Tongue (tissue), 2 donors: ENCODE data around the gene KCNQ1. TPM values are rescaled to one million over a fixed set of nuclear protein-coding genes. Genes with fewer than 3 reads are reported as not detected.

ENCODE experiments used
- DNase-seq: peaks from one replicate; pipeline ENCODE4 v3.0.0-alpha.2; 2015
- total RNA-seq: library from RNA; depleted of rRNA; stranded (reverse); fragments of >200 nt; gene quantifications from one replicate; pipeline ENCODE4 v1.2.3, GENCODE V29; 2014

Gene KCNQ1
- total RNA-seq, 1 donor from 2014 or later, result 2.6 TPM

- DNase-seq, result no peak
Observed at GRCh38 chr11:2410616-2411015, 34.2 kb upstream of the KCNQ1 start.

- no peak for DNase-seq
Observed at GRCh38 chr11:2411446-2412305, 33.1 kb upstream of the KCNQ1 start.

- DNase-seq, result no peak
Observed at GRCh38 chr11:2412323-2412722, 32.5 kb upstream of the KCNQ1 start.

GRCh38 chr11:2413742-2414579, 30.8 kb upstream of the KCNQ1 start:
- peak; percentile 70 for DNase-seq

- DNase-seq, result no peak
Observed at GRCh38 chr11:2414616-2415015, 30.2 kb upstream of the KCNQ1 start.

DNA sequence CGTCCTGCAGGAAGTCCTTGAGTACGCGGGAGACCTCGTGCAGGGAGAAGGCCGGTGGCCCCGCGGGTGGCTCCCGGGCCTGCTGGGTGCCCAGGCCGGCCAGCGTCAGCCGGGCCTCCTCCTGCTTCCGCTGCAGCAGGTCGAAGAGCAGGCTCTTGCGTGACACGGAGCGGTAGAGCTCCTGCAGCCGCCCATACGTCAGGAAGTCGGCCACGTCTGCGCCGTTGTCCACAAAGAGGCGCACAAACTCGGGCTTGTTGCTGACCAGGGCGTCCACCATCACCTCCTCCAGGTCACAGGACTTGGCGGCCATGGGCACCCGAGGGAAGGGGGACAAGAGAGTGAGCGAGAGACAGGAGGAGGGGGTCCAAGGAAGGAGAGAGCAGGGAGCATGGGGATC, 29.6 kb upstream of the KCNQ1 start:
- no peak for DNase-seq

GRCh38 chr11:2415601-2416380, 29.0 kb upstream of the KCNQ1 start:
- DNase-seq, result no peak

GRCh38 chr11:2416765-2417164, 28.0 kb upstream of the KCNQ1 start:
- DNase-seq, result no peak

GRCh38 chr11:2417856-2418692, 26.7 kb upstream of the KCNQ1 start:
- DNase-seq, result no peak

DNA sequence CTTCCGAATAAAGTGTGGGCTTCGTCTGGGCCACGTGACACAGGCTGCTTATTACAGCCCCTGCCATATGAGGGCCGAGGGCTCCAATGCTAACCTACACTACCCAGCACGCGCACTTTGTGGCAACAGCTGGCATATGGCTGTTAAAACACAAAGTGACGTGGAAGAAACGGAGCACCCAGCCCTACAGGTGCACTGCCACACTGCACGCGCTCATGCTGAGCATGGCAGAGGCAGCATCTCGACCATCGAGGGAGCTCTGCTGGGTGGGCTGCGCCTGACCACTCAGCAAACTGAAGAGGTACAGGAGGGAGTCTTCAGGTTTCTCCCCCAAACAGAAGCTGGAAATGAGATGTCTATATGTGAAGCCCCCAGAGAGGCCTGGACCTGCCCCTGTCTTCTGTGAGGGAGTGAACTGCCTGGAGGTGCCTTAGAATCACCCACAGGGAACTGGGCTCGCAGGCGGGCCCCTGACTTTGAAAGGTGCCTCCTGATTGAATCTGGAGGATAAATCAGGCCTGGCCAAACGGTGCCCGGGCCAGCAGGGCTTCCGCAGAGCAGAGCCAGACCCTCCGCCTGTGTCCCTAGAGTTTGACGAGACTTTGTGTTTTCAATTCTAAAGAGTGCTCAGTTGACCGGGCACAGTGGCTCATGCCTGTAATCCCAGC, 26.0 kb upstream of the KCNQ1 start:
- no peak for DNase-seq

- DNase-seq, result peak; percentile 83
Observed at GRCh38 chr11:2419638-2420501, 24.9 kb upstream of the KCNQ1 start.

- peak; percentile 88 for DNase-seq
Observed at GRCh38 chr11:2420502-2421225, 24.1 kb upstream of the KCNQ1 start.

DNA sequence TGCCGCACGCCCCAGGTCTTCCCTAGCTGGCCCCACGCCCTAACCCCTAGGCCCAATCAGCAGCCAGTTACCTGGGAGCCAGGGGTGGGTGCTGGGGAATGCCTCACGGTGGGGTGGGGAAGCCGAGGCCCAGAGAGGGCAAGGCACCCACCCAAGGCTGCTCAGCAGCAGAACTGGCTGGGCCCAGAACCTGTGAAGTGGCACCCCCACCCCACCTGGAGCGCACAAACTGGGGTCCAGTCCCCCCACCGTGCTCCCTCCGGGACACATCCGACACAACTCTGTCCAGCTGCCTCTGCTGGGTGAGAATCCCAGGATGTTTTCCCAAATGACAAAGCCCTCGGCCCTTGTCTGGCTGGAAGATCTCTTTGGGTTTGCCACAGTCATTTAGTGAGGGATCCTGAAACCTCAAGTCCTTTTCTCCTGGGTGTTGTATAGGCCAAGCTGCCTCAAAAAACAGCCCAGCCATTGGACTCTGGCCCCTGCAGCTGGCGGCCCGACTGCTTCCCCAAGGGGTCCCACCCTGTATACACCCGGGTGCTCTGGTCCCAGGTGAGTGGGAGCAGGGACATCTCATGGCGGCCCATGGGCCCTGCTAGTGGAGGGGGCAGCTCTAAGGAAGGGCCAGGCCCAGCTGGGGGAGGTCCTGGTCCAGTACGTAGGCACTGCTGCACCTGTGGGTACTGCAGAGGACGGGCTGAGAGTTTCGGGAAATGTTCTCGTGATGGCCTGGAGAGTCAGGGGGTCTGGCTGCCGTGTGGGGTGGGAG, 23.4 kb upstream of the KCNQ1 start:
- DNase-seq, result no peak

GRCh38 chr11:2421996-2422395, 22.8 kb upstream of the KCNQ1 start:
- no peak for DNase-seq

- DNase-seq, result no peak
Observed at GRCh38 chr11:2422461-2423156, 22.2 kb upstream of the KCNQ1 start.

- no peak for DNase-seq
Observed at GRCh38 chr11:2423157-2424025, 21.4 kb upstream of the KCNQ1 start.
